Kidney tubule cell (primary cell): ENCODE data around the gene IFI27L1.
A peak's percentile ranks its signal among the peaks of the same experiment; 100 is the strongest.

Experiments
- DNase-seq: peaks from one replicate; pipeline ENCODE4 v3.0.0-alpha.2; 2018; ENCODE audit warnings: low spot score

Gene IFI27L1

DNA sequence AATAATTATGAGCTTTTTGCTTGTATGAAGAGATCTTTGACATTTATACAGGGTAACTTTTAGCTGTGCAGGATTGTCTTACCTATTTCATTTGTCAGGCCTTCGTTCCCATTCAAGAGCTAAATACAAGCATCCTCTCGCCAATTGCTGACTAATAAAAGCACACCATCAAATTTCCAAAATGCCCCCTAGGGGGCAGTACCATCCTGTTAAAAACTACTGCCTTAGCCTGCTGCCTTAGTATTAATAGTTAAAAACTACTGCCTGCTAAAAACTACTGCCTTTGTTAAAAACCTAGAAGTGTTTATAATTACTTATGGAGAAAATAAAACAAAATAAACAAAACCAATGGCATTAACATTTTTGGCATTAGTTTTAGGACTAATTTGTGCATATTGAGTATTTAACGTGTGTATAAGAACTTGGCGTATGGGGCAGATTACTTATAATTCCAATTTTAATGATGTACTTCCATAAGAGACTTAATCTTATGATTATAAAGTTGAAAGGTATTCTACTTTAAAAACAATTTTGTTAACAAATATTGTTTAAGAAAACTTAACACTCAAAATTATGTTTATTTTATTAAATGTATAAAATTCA is 51.3 kb downstream of the IFI27L1 start:
- DNase-seq, result peak; percentile 69

DNA sequence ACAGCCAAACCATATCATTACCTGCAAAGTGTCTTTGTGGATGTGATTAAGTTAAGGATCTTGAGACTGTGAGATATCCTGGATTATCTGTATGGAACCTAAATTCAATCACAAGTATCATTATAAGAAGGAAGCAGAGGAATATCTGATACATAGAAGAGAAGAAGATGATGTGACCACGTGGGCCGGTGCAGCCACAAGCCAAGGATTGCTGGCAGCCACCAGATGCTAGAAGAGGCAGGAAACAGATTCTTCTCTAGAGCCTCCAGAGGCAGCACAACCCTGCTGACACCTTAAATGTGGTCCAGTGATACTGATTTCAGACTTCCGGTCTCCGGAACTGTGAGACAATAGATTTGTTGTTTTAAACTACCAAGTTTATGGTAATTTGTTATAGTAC is 54.4 kb downstream of the IFI27L1 start:
- DNase-seq, result no peak

- DNase-seq, result peak; percentile 85
Measured at GRCh38 chr14:94136575-94137331, 55.6 kb downstream of the IFI27L1 start.

- no peak for DNase-seq
Measured at GRCh38 chr14:94138251-94138650, 57.1 kb downstream of the IFI27L1 start.

DNA sequence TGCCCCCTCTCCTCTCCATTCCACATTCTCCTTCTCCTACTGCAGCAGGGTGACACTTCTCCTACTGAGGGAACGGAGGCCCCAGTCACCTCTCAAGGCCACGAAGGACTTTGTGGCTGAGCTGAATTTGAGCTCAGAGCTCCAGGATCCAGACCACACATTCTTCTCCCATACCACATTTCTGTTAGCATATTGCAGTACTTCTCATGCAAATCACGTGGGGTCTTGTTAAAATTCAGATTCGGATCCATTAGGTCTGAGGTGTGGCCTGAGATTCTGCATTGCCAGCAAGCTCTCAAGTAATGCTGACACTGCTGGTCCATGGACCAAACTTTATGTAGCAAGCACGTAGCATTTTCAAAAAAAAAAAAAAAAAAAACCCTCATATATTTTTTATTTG is 57.9 kb downstream of the IFI27L1 start:
- DNase-seq, result no peak

DNA sequence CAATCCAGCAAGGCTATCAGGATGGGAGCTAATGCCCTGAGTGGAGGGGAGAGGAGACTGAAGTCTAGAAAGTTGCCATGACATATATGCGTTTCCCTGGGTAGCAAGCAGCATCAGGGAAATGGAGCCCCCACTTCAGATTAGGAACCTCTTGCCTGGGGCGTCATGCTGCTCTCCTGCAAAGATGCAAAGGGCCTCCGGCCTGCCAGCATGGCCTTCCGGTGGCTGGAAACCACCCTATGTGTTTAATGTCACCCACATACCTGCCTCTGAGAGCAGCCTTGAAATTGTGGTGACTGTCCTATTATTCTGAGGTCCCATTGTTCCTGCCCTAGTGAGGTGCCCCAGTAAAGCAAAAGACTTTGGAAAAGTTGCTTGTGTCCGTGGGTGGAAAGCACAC is 58.3 kb downstream of the IFI27L1 start:
- DNase-seq, result no peak

GRCh38 chr14:94142247-94142646 is 61.1 kb downstream of the IFI27L1 start:
- DNase-seq, result no peak

DNA sequence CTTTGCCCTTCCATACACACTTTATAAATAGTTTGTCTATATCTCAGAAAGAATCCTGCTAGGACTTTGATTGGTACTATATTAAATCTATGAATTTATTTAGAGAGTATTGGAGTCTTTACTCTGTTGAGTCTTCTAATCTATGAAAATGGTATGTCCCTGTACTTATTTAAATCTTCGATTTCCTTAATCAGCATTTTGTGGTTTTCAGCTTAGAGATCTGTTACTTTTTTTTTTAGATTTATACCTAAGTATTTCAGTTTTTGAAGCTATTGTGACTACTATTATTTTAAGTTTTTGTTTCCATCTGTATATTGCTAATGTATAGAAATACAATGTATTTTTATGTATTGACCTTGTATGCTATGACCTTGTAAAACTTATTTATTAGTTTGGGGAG is 61.7 kb downstream of the IFI27L1 start:
- DNase-seq, result no peak

DNA sequence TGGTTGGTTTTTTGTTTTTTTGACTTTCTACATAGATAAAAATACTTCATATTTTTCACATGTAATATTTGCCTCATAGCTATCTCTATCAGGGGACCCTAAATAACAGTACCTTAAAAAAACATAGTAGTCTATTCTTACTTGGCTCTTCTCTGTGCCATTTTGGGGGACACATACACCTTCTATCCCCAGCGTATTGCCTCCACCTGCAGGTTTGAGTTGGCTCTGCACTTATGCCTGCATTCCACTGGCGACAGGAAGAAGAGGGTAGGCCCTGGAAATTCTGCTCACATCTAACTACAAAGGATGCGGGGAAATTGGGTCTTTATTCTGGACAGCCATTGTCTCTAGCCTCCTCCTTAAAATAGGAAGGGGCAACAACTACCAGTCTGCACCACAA is 62.1 kb downstream of the IFI27L1 start:
- DNase-seq, result no peak

GRCh38 chr14:94143711-94144110 is 62.6 kb downstream of the IFI27L1 start:
- DNase-seq, result no peak

DNA sequence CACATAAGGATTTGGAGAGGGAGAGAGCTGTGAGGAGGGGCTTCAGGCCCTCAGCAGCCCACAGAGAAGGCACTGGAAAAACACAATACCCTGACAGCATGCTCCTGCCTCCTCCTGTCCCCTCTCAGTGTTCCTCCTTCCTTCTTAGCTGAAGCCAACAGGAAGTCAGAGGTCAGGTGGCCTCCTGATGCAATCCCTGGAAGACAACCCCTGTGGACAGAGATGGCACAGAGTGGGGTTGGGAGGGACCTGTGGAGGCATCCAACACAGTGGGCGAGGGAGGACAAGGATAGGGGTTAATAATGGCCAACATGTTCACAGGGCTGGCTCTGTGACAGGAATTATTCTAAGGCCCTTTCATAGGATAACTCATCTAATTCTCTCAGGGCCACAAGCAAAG is 63.7 kb downstream of the IFI27L1 start:
- no peak for DNase-seq

- no peak for DNase-seq
Measured at GRCh38 chr14:94145902-94146527, 64.9 kb downstream of the IFI27L1 start.
